Endodermal cell (in vitro differentiated cells): ENCODE data around the gene ART1. TPM values are rescaled to one million over a fixed set of nuclear protein-coding genes. Genes with fewer than 3 reads are reported as not detected.
A peak's percentile ranks its signal among the peaks of the same experiment; 100 is the strongest.
"Not testable (repeated sequence)": the region's sequence is repeated elsewhere in the genome, so short reads cannot be mapped to it uniquely, and the experiment has no call there.

Source experiments
- DNase-seq: peaks from one replicate; pipeline ENCODE4 v3.0.0-alpha.2; 2017
- H3K27ac ChIP-seq: 2 replicates; pipeline ENCODE4 v1.5.1; 2013; ENCODE audit warnings: mild to moderate bottlenecking, low read depth, low read length, moderate library complexity
- H3K27me3 ChIP-seq: 2 replicates; pipeline ENCODE4 v1.6.1; 2013; ENCODE audit warnings: mild to moderate bottlenecking, low read length, moderate library complexity; ENCODE audit not compliant: insufficient read depth, control insufficient read depth, poor library complexity, severe bottlenecking
- H3K36me3 ChIP-seq: 2 replicates; pipeline ENCODE4 v1.7.0; 2013; ENCODE audit warnings: mild to moderate bottlenecking, low read length, moderate library complexity; ENCODE audit not compliant: control insufficient read depth, insufficient read depth
- H3K4me1 ChIP-seq: one replicate; pipeline ENCODE4 v1.7.0; 2013; ENCODE audit warnings: low read length; ENCODE audit not compliant: control insufficient read depth, insufficient read depth
- H3K4me3 ChIP-seq: 2 replicates; pipeline ENCODE4 v1.5.1; 2013; ENCODE audit warnings: mild to moderate bottlenecking, low read length, moderate library complexity
- H3K9ac ChIP-seq: 2 replicates; pipeline ENCODE4 v1.6.1; 2013; ENCODE audit warnings: mild to moderate bottlenecking, low read length, moderate library complexity; ENCODE audit not compliant: poor library complexity, severe bottlenecking; ENCODE audit errors: extremely low read depth
- H3K9me3 ChIP-seq: 2 replicates; pipeline ENCODE4 v1.6.1; 2013; ENCODE audit warnings: mild to moderate bottlenecking, low read length, moderate library complexity; ENCODE audit not compliant: control insufficient read depth
- H3K27ac Mint-ChIP-seq: 2 replicates; pipeline ENCODE4 v1.8.0; 2020; ENCODE audit warnings: mixed read lengths
- H3K27me3 Mint-ChIP-seq: 2 replicates; pipeline ENCODE4 v1.8.0; 2021; ENCODE audit warnings: mild to moderate bottlenecking, mixed read lengths; ENCODE audit not compliant: insufficient read depth
- H3K36me3 Mint-ChIP-seq: 2 replicates; pipeline ENCODE4 v1.8.0; 2020; ENCODE audit warnings: low read depth, mixed read lengths
- H3K4me1 Mint-ChIP-seq: 2 replicates; pipeline ENCODE4 v1.8.0; 2020; ENCODE audit warnings: mixed read lengths
- H3K4me3 Mint-ChIP-seq: 2 replicates; pipeline ENCODE4 v1.8.0; 2020; ENCODE audit warnings: mild to moderate bottlenecking, moderate library complexity, mixed read lengths
- H3K9me3 Mint-ChIP-seq: 2 replicates; pipeline ENCODE4 v1.8.0; 2020; ENCODE audit warnings: mild to moderate bottlenecking, mixed read lengths
- CTCF ChIP-seq: fragments of 200-600 bp; sonication (generic); conservative IDR thresholded peaks from 2 replicates; pipeline ENCODE4 v1.5.0; 2021; ENCODE audit warnings: antibody characterized with exemption, mild to moderate bottlenecking
- WGBS, 2 experiments: methylation state at CpG; one replicate each; pipeline versions ENCODE4 v1.1.5 to v1.1.7; 2013; ENCODE audit warnings: missing lambda C conversion rate in 2 of 2, mixed read lengths in 1 of 2; ENCODE audit not compliant: insufficient coverage in 1 of 2, insufficient read length in 1 of 2; 5-methylcytosine and 5-hydroxymethylcytosine counted together
- long read RNA-seq, 4 experiments: library from polyadenylated mRNA in 2 of 4; library from RNA in 1 of 4; library from capped mRNA in 1 of 4; stranded (forward) in 3 of 4; unstranded in 1 of 4; transcript quantifications; one replicate each; pipeline ENCODE4 v2.0.0, GENCODE V29; 2020 to 2021; ENCODE audit warnings: inconsistent platforms in 1 of 4
- polyA plus RNA-seq, 2 experiments: library from polyadenylated mRNA; stranded (reverse); fragments of 50-300 nt; gene quantifications; one replicate each; pipeline ENCODE4 v1.2.3, GENCODE V29; 2013
- total RNA-seq, 2 donors: library from RNA; stranded (reverse); fragmentation: NEBNext Ultra II Directional in 1 of 2; extraction: Animal tissue kit (Norgen Biotek cat#: 25700) in 1 of 2; gene quantifications; 2 replicates in 1 of 2; 3 replicates in 1 of 2; pipeline ENCODE4 v1.2.1, GENCODE V29; 2021

ART1 gene
- total RNA-seq = not detected
- polyA plus RNA-seq (2013, experiment 1 of 2) = not detected
- polyA plus RNA-seq (2013, experiment 2 of 2) = not detected
- long read RNA-seq, experiment 1 = 0 reads
- long read RNA-seq, experiment 2 = 0 reads
- long read RNA-seq, experiment 3 = 0 reads
- long read RNA-seq, experiment 4 = 0 reads

GRCh38 chr11:3644817-3645235 lies at the start of gene ART1:
Gene ART1, plus strand, starts transcription at chr11:3645128. Its CDS starts 14,086 bp downstream, at chr11:3659214.
- no peaks in the 10 kb centered on the region for H3K4me1 ChIP-seq
- WGBS, 2 experiments = 85 to 86% methylated on average over 3 to 4 of the region's 4 CpGs
- DNase-seq = no peak
- H3K27me3 ChIP-seq = no peaks in the 10 kb centered on the region
- peaks cover 10% of the 10 kb centered on the region for H3K4me1 Mint-ChIP-seq
- peaks cover 17% of the 10 kb centered on the region for H3K36me3 Mint-ChIP-seq
- H3K36me3 ChIP-seq = no peaks in the 10 kb centered on the region
- H3K27ac ChIP-seq = no peak within 1 kb of the TSS
- H3K27ac Mint-ChIP-seq = no peak within 1 kb of the TSS
- H3K4me3 ChIP-seq = no peak within 1 kb of the TSS
- H3K9ac ChIP-seq = no peak within 1 kb of the TSS
- H3K4me3 Mint-ChIP-seq = no peak within 1 kb of the TSS
- peaks cover 38% of the 10 kb centered on the region for H3K9me3 ChIP-seq
- peaks cover 56% of the 10 kb centered on the region for H3K9me3 Mint-ChIP-seq
- no peak for TF ChIP-seq CTCF
- peaks cover 12% of the 10 kb centered on the region for H3K27me3 Mint-ChIP-seq

- not testable (repeated sequence) for H3K4me1 Mint-ChIP-seq, H3K9ac ChIP-seq, H3K27ac ChIP-seq, H3K9me3 ChIP-seq, H3K4me3 ChIP-seq, H3K36me3 ChIP-seq, H3K36me3 Mint-ChIP-seq, H3K4me1 ChIP-seq, H3K27ac Mint-ChIP-seq, H3K27me3 Mint-ChIP-seq, H3K27me3 ChIP-seq, H3K9me3 Mint-ChIP-seq, H3K4me3 Mint-ChIP-seq
- 97% methylated on average over 11 to 15 of the region's 15 CpGs for WGBS, 2 experiments
- DNase-seq = peak; percentile 13
Measured at GRCh38 chr11:3597743-3598142, 47.2 kb upstream of the ART1 start.

GRCh38 chr11:3600201-3600600 lies 44.7 kb upstream of the ART1 start:
- H3K27ac Mint-ChIP-seq = not testable (repeated sequence)

GRCh38 chr11:3604167-3604566 lies 40.8 kb upstream of the ART1 start:
- WGBS, 2 experiments = 94% methylated on average over 3 of the region's 3 CpGs; no CpG with 5 or more reads in 1 of the 2 experiments
- Histone ChIP-seq H3K9ac (no peak overlapping the region), H3K9me3 (no peaks in the 10 kb centered on the region), H3K36me3 (no peaks in the 10 kb centered on the region), H3K4me3 (no peak overlapping the region), H3K27ac (no peak overlapping the region), H3K4me1 (no peaks in the 10 kb centered on the region), H3K27me3 (no peaks in the 10 kb centered on the region)
- no peaks in the 10 kb centered on the region for H3K36me3 Mint-ChIP-seq
- no peak overlapping the region for H3K4me3 Mint-ChIP-seq
- H3K27ac Mint-ChIP-seq = no peak overlapping the region
- H3K9me3 Mint-ChIP-seq = no peaks in the 10 kb centered on the region
- no peaks in the 10 kb centered on the region for H3K27me3 Mint-ChIP-seq
- no peak for TF ChIP-seq CTCF
- DNase-seq = peak; percentile 11
- H3K4me1 Mint-ChIP-seq = no peaks in the 10 kb centered on the region

More at GRCh38 chr11:3600201-3600600, 44.7 kb upstream of the ART1 start:
- peak; percentile 6 for DNase-seq
- H3K9me3 Mint-ChIP-seq, H3K36me3 ChIP-seq, H3K4me1 Mint-ChIP-seq, H3K9ac ChIP-seq, H3K4me1 ChIP-seq, H3K4me3 ChIP-seq, H3K27ac ChIP-seq, H3K27me3 ChIP-seq, H3K9me3 ChIP-seq, H3K27me3 Mint-ChIP-seq, H3K36me3 Mint-ChIP-seq, H3K4me3 Mint-ChIP-seq: not testable (repeated sequence)
- 90 to 100% methylated on average over 4 to 10 of the region's 10 CpGs for WGBS, 2 experiments
